T47D (cell line): ENCODE results near the gene GATD1.

ENCODE experiments used
- DNase-seq, 2 experiments: peaks; one replicate each; pipeline versions ENCODE4 v3.0.0 to v3.0.0-alpha.2; 2011 to 2012; ENCODE audit warnings: low read depth in 1 of 2, low spot score in 1 of 2
- JUND ChIP-seq: IDR thresholded peaks from 2 replicates; pipeline ENCODE4 v1.6.1; 2012; ENCODE audit warnings: low read depth
- in situ Hi-C: cut with HindIII; loops from 2 replicates; pipeline ENCODE4 v1.10.0; 2016; ENCODE audit warnings: low sequenced_read_pairs, low pct_unique_long_range_greater_than_20kb

The GATD1 gene

GRCh38 chr11:719214-720016 is 57.9 kb downstream of the GATD1 start:
- DNase-seq, result no peak
- in situ Hi-C loops, result no loop called here
- no peak for TF ChIP-seq JUND
